Lung (tissue), 12 donors: ENCODE results near the gene MPC1. TPM values are rescaled to one million over a fixed set of nuclear protein-coding genes. Genes with fewer than 3 reads are reported as not detected.

Source experiments
- ATAC-seq: fragments of 200-7000 bp; cut with Tn5 transposase; one replicate; pipeline ENCODE4 v1.9.1; 2020; ENCODE audit warnings: moderate number of reproducible peaks; ENCODE audit not compliant: insufficient read depth, low FRiP score
- DNase-seq, 3 donors: peaks; one replicate each; pipeline ENCODE4 v3.0.0-alpha.2; 2013 to 2017
- H3K27ac ChIP-seq, 2 donors: one replicate each; pipeline ENCODE4 v1.5.1; 2013; ENCODE audit warnings: mild to moderate bottlenecking in 2 of 2, moderate library complexity in 2 of 2, control low read depth in 1 of 2, inconsistent platforms in 1 of 2, low read depth in 1 of 2, low read length in 1 of 2
- H3K27me3 ChIP-seq, 3 donors: one replicate each; pipeline ENCODE4 v1.5.1; 2013; ENCODE audit warnings: low read length in 2 of 3; ENCODE audit not compliant: control insufficient read depth in 3 of 3, insufficient read depth in 3 of 3
- H3K36me3 ChIP-seq, 4 donors: one replicate each; pipeline ENCODE4 v1.5.1; 2013; ENCODE audit warnings: low read length in 4 of 4, mild to moderate bottlenecking in 1 of 4, moderate library complexity in 1 of 4; ENCODE audit not compliant: control insufficient read depth in 4 of 4, insufficient read depth in 4 of 4
- H3K4me1 ChIP-seq, 5 donors: one replicate each; pipeline ENCODE4 v1.5.1; 2013; ENCODE audit warnings: low read length in 5 of 5, mild to moderate bottlenecking in 2 of 5, moderate library complexity in 1 of 5; ENCODE audit not compliant: control insufficient read depth in 5 of 5, insufficient read depth in 5 of 5
- H3K4me3 ChIP-seq: one replicate; pipeline ENCODE4 v1.5.1; 2013; ENCODE audit warnings: mild to moderate bottlenecking, control low read depth, moderate library complexity
- H3K9ac ChIP-seq, 2 donors: one replicate each; pipeline ENCODE4 v1.5.1; 2013; ENCODE audit warnings: low read length in 2 of 2, control low read depth in 1 of 2; ENCODE audit not compliant: insufficient read depth in 1 of 2
- H3K9me3 ChIP-seq, 4 donors: one replicate each; pipeline ENCODE4 v1.5.1; 2013; ENCODE audit warnings: low read length in 3 of 4, mild to moderate bottlenecking in 1 of 4, moderate library complexity in 1 of 4; ENCODE audit not compliant: control insufficient read depth in 4 of 4, insufficient read depth in 3 of 4
- WGBS, 2 donors: extraction: QIAGEN DNeasy Blood & Tissue Kit; methylation state at CpG; one replicate each; pipeline ENCODE4 v1.1.7; 2013; 5-methylcytosine and 5-hydroxymethylcytosine counted together
- polyA plus RNA-seq, 2 donors: library from polyadenylated mRNA; stranded (reverse); fragments of 200-250 nt; gene quantifications; one replicate each; pipeline ENCODE4 v1.2.1, GENCODE V29; 2013
- total RNA-seq, 2 donors: library from RNA; depleted of rRNA in 1 of 2; stranded (reverse); fragments of >200 nt in 1 of 2; gene quantifications; one replicate each; pipeline ENCODE4 v1.2.1, GENCODE V29; 2014 to 2021
- TF ChIP-seq, protein P1 (sequence below): IDR thresholded peaks from 2 replicates; pipeline ENCODE4 v1.5.1; 2012; ENCODE audit warnings: mild to moderate bottlenecking; ENCODE audit errors: control extremely low read depth, extremely low read depth
- donor health status: control.
- donor health status: control.
- donor health status: Bipolar disorder and iron deficiency.
- donor health status: healthy.
- donor health status: DM: yes; HTN: yes; CAD: no.

MPC1 gene
- total and polyA plus RNA-seq, 4 donors = 30.1 to 103 (median 56.6) TPM

GRCh38 chr6:166398348-166398747 lies 15.6 kb upstream of the MPC1 start:
- H3K27ac ChIP-seq = no peak overlapping the region
- H3K9ac ChIP-seq = no peak overlapping the region
- H3K9me3 ChIP-seq = peaks cover 0 to 7% (median 0%) of the 10 kb centered on the region in 4 donors
- H3K27me3 ChIP-seq = peaks cover 0 to 2% (median 0%) of the 10 kb centered on the region in 3 donors
- no peaks in the 10 kb centered on the region for H3K36me3 ChIP-seq
- no peak for DNase-seq
- no peak overlapping the region for H3K4me3 ChIP-seq
- peaks cover 0 to 2% (median 0%) of the 10 kb centered on the region in 5 donors for H3K4me1 ChIP-seq
- no peak for ATAC-seq
- TF ChIP-seq, protein P1, sequence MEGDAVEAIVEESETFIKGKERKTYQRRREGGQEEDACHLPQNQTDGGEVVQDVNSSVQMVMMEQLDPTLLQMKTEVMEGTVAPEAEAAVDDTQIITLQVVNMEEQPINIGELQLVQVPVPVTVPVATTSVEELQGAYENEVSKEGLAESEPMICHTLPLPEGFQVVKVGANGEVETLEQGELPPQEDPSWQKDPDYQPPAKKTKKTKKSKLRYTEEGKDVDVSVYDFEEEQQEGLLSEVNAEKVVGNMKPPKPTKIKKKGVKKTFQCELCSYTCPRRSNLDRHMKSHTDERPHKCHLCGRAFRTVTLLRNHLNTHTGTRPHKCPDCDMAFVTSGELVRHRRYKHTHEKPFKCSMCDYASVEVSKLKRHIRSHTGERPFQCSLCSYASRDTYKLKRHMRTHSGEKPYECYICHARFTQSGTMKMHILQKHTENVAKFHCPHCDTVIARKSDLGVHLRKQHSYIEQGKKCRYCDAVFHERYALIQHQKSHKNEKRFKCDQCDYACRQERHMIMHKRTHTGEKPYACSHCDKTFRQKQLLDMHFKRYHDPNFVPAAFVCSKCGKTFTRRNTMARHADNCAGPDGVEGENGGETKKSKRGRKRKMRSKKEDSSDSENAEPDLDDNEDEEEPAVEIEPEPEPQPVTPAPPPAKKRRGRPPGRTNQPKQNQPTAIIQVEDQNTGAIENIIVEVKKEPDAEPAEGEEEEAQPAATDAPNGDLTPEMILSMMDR = no peak
- 80 to 93% methylated on average over 3 of the region's 3 CpGs for WGBS, 2 donors

DNA sequence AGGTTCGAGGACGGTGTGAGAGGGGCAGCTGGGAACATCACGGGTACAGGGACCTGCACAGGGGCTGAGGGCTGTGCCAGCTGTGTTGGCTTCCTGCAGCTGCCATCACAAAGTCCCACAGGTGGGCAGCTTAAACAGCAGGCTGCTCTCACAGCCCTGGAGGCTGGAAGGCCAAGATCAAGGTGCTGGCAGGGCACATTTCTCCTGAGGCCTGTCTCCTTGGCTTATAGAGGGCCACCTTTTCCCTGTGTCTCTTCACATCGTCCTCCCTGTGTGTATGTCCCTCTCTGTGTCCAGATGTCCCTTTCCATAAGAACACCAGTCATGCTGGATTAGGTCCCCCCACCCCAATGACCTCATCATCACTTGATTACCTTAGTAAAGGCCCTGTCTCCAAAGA lies 15.1 kb upstream of the MPC1 start:
- ATAC-seq (no peak), DNase-seq (no peak)
- Histone ChIP-seq H3K4me3 (no peak overlapping the region), H3K36me3 (no peaks in the 10 kb centered on the region), H3K4me1 (peaks cover 0 to 2% (median 0%) of the 10 kb centered on the region in 5 donors), H3K27ac (no peak overlapping the region), H3K27me3 (peaks cover 0 to 2% (median 0%) of the 10 kb centered on the region in 3 donors), H3K9ac (no peak overlapping the region), H3K9me3 (peaks cover 0 to 7% (median 0%) of the 10 kb centered on the region in 4 donors)
- TF ChIP-seq, protein P1 = no peak
- WGBS, 2 donors = 92 to 94% methylated on average over 4 of the region's 4 CpGs

GRCh38 chr6:166395778-166396177 lies 13.0 kb upstream of the MPC1 start:
- ATAC-seq = no peak
- TF ChIP-seq, protein P1 = no peak

GRCh38 chr6:166395351-166395750 lies 12.6 kb upstream of the MPC1 start:
- no peak overlapping the region for H3K27ac ChIP-seq
- DNase-seq (no peak), ATAC-seq (no peak)
- TF ChIP-seq, protein P1 = no peak
- peaks cover 0 to 7% (median 0%) of the 10 kb centered on the region in 4 donors for H3K9me3 ChIP-seq
- no peak overlapping the region for H3K9ac ChIP-seq
- H3K4me1 ChIP-seq = peaks cover 0 to 2% (median 0%) of the 10 kb centered on the region in 5 donors
- no peaks in the 10 kb centered on the region for H3K36me3 ChIP-seq
- H3K4me3 ChIP-seq = no peak overlapping the region
- 64 to 80% methylated on average over 6 of the region's 6 CpGs for WGBS, 2 donors
- H3K27me3 ChIP-seq = peaks cover 0 to 2% (median 0%) of the 10 kb centered on the region in 3 donors

More at GRCh38 chr6:166395778-166396177, 13.0 kb upstream of the MPC1 start:
- Histone ChIP-seq H3K4me1 (peaks cover 0 to 2% (median 0%) of the 10 kb centered on the region in 5 donors), H3K27me3 (peaks cover 0 to 2% (median 0%) of the 10 kb centered on the region in 3 donors), H3K36me3 (no peaks in the 10 kb centered on the region), H3K9ac (no peak overlapping the region), H3K9me3 (peaks cover 0 to 7% (median 0%) of the 10 kb centered on the region in 4 donors), H3K27ac (no peak overlapping the region), H3K4me3 (no peak overlapping the region)
- DNase-seq = no peak
- 82 to 89% methylated on average over 6 of the region's 6 CpGs for WGBS, 2 donors
